Fibroblast of gingiva (primary cell): ENCODE results near the gene TMEM91.

Experiments
- DNase-seq: peaks from one replicate; pipeline ENCODE4 v3.0.0-alpha.2; 2011; ENCODE audit warnings: low read depth

Gene TMEM91

DNA sequence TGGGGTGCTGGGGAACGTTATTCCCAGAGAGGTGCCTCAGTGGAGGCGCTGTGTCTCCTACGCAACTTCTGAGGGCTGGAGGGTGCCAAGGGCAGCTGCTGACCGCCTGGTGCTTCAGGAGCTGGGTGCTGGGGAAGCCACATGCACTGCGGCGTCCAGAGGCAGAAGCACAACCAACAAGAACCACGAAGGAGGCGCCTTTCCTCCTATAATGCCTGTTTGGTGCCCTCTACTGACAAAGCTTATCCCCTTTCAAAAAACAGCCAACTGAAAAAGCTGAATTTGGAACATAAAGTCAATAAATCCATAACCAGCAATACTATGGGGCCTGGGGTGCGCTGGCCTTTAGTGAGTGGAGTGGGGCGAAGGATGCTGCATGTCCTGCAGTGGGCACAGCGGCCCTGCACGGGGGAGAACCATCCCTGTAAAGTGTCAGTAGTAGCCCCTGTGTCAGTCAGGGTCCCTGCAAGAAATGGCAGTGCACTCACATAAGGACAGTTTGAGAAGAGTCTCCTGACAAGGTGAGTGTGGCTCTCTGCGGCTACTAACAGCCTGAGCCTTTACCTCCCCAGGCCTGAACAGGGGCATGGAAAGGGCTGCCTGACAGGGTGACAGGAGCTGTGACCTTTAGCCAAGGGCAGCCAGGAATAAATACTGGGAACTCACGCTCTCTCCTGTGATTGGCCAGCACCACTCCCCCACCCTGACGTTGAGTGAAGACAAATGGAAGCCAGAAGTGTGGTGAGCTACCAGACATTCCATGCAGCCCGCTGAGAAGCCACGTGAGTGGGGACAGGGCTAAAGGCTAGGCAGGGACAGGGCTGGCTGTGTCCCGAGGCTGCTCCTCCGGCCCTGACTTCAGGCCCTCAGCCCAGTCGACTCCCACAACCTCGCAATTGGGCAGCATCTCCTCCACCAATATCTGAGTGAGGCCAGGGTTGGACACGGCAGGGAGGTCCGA is 55.4 kb downstream of the TMEM91 start:
- peak; percentile 27 for DNase-seq

- no peak for DNase-seq
Observed at GRCh38 chr19:41433171-41433570, 56.8 kb downstream of the TMEM91 start.
